H1 (cell line): ENCODE data around the gene WDR26. TPM values are rescaled to one million over a fixed set of nuclear protein-coding genes. Genes with fewer than 3 reads are reported as not detected.

Experiments used
- CTCF ChIA-PET: fragments of 300-600 bp; sonication (Branson Sonifier 250); formaldehyde crosslinking; loops from one replicate; lab custom pipeline; 2021; ENCODE audit not compliant: partially characterized antibody; lab: Charles Lee
- POLR2A ChIA-PET: fragments of 300-600 bp; sonication (Branson Sonifier 250); formaldehyde crosslinking; loops from one replicate; lab custom pipeline; 2021; ENCODE audit warnings: inconsistent platforms; ENCODE audit not compliant: partially characterized antibody; lab: Charles Lee
- DNase-seq, 2 experiments: peaks; one replicate each; pipeline versions ENCODE4 v3.0.0 to v3.0.0-alpha.2; 2010 to 2022; ENCODE audit warnings: low spot score in 2 of 2, low read depth in 1 of 2, mixed read lengths in 1 of 2
- FAIRE-seq: peaks from 2 replicates; lab custom pipeline; 2011; peaks lifted over from hg19 to GRCh38; lab: Jason Lieb, UNC
- H2AFZ ChIP-seq: 2 replicates; pipeline ENCODE4 v1.8.1; 2012; ENCODE audit warnings: low read length, inconsistent platforms
- H2AK5ac ChIP-seq: 2 replicates; pipeline ENCODE4 v1.6.1; 2013; ENCODE audit warnings: low read depth, low read length
- H2BK120ac ChIP-seq: replicated peaks from 2 replicates; pipeline ENCODE3; 2013; ENCODE audit warnings: low read depth, low read length, inconsistent platforms
- H2BK12ac ChIP-seq: 2 replicates; pipeline ENCODE4 v1.6.1; 2013; ENCODE audit warnings: low read depth, low read length
- H2BK15ac ChIP-seq: 2 replicates; pipeline ENCODE4 v1.6.1; 2013; ENCODE audit warnings: low read length
- H2BK20ac ChIP-seq: 2 replicates; pipeline ENCODE4 v1.6.1; 2013; ENCODE audit warnings: low read length
- H2BK5ac ChIP-seq: 2 replicates; pipeline ENCODE4 v1.6.1; 2013; ENCODE audit warnings: low read depth, low read length
- H3K14ac ChIP-seq: 2 replicates; pipeline ENCODE4 v1.6.1; 2013; ENCODE audit warnings: inconsistent platforms; ENCODE audit not compliant: insufficient read length
- H3K18ac ChIP-seq: 2 replicates; pipeline ENCODE4 v1.6.1; 2013; ENCODE audit warnings: low read length; ENCODE audit errors: extremely low read depth
- H3K23ac ChIP-seq: 2 replicates; pipeline ENCODE4 v1.6.1; 2013; ENCODE audit warnings: inconsistent platforms; ENCODE audit not compliant: insufficient read length
- H3K23me2 ChIP-seq: 2 replicates; pipeline ENCODE4 v1.6.1; 2013; ENCODE audit warnings: low read depth, low read length
- H3K27ac ChIP-seq: 2 replicates; pipeline ENCODE4 v1.6.1; 2011; ENCODE audit warnings: low read depth, low read length, inconsistent platforms
- H3K27me3 ChIP-seq, 4 experiments: replicated peaks in 1 of 4; 1 replicate in 1 of 4; 2 replicates in 3 of 4; pipeline versions ENCODE4 v1.6.1 to v1.8.1; 2011 to 2013; ENCODE audit warnings: low read length in 3 of 4, mild to moderate bottlenecking in 3 of 4, inconsistent platforms in 2 of 4, mixed read lengths in 2 of 4, moderate library complexity in 1 of 4; ENCODE audit not compliant: control insufficient read depth in 3 of 4, insufficient read depth in 3 of 4; ENCODE audit errors: extremely low read depth in 1 of 4
- H3K36me3 ChIP-seq, 4 experiments: 2 replicates each; pipeline versions ENCODE4 v1.6.1 to v1.8.1; 2011 to 2013; ENCODE audit warnings: mild to moderate bottlenecking in 4 of 4, low read length in 3 of 4, moderate library complexity in 2 of 4, control low read depth in 1 of 4, inconsistent platforms in 1 of 4; ENCODE audit not compliant: insufficient read depth in 4 of 4, control insufficient read depth in 2 of 4
- H3K4ac ChIP-seq: replicated peaks from 2 replicates; pipeline ENCODE3; 2013; ENCODE audit warnings: low read length, low read depth, mixed read lengths, inconsistent platforms; ENCODE audit not compliant: insufficient read length
- H3K4me1 ChIP-seq, 4 experiments: replicated peaks in 1 of 4; 1 replicate in 1 of 4; 2 replicates in 3 of 4; pipeline versions ENCODE4 v1.6.1 to v1.8.1; 2011 to 2013; ENCODE audit warnings: low read length in 3 of 4, inconsistent platforms in 2 of 4, mixed read lengths in 1 of 4; ENCODE audit not compliant: insufficient read depth in 4 of 4, control insufficient read depth in 3 of 4
- H3K4me2 ChIP-seq, 2 experiments: 2 replicates each; pipeline versions ENCODE4 v1.6.1 to v1.8.1; 2011 to 2013; ENCODE audit warnings: low read depth in 2 of 2, low read length in 2 of 2, control low read depth in 1 of 2, inconsistent platforms in 1 of 2, mild to moderate bottlenecking in 1 of 2; ENCODE audit not compliant: insufficient read depth in 1 of 2
- H3K4me3 ChIP-seq, 4 experiments: fragments of 200-600, 300-600 bp in 1 of 4; sonication (generic), shearing (Covaris generic), sonication (Bioruptor Twin) in 1 of 4; 2 replicates each; pipeline versions ENCODE4 v1.5.1 to v1.8.1; 2011 to 2016; ENCODE audit warnings: low read length in 4 of 4, low read depth in 3 of 4, control low read depth in 2 of 4, inconsistent platforms in 2 of 4, mild to moderate bottlenecking in 2 of 4, mixed read lengths in 1 of 4, moderate library complexity in 1 of 4; ENCODE audit not compliant: insufficient read depth in 2 of 4; ENCODE audit errors: extremely low read depth in 1 of 4
- H3K56ac ChIP-seq: replicated peaks from 2 replicates; pipeline ENCODE3; 2013; ENCODE audit warnings: low read depth, mild to moderate bottlenecking, mixed read lengths, low read length, inconsistent platforms; ENCODE audit not compliant: insufficient read length
- H3K79me1 ChIP-seq: 2 replicates; pipeline ENCODE4 v1.6.1; 2013; ENCODE audit warnings: low read depth, low read length, control low read depth
- H3K79me2 ChIP-seq, 2 experiments: 2 replicates each; pipeline versions ENCODE4 v1.6.1 to v1.8.1; 2012 to 2013; ENCODE audit warnings: low read length in 2 of 2, mild to moderate bottlenecking in 2 of 2, inconsistent platforms in 1 of 2; ENCODE audit not compliant: insufficient read depth in 2 of 2, control insufficient read depth in 1 of 2
- H3K9ac ChIP-seq, 4 experiments: replicated peaks in 1 of 4; 1 replicate in 1 of 4; 2 replicates in 3 of 4; pipeline versions ENCODE4 v1.6.1 to v1.8.1; 2011 to 2013; ENCODE audit warnings: low read depth in 3 of 4, low read length in 3 of 4, control low read depth in 2 of 4, mild to moderate bottlenecking in 2 of 4, moderate library complexity in 2 of 4, inconsistent platforms in 1 of 4; ENCODE audit errors: extremely low read depth in 1 of 4
- H3K9me3 ChIP-seq, 2 experiments: 2 replicates each; pipeline versions ENCODE4 v1.6.1 to v1.8.1; 2012 to 2013; ENCODE audit warnings: mild to moderate bottlenecking in 2 of 2, moderate library complexity in 2 of 2, control low read depth in 1 of 2, inconsistent platforms in 1 of 2, low read depth in 1 of 2, low read length in 1 of 2, mixed read lengths in 1 of 2; ENCODE audit not compliant: insufficient read depth in 2 of 2
- H4K20me1 ChIP-seq, 2 experiments: replicated peaks in 1 of 2; 2 replicates each; pipeline versions ENCODE3 to v1.8.1; 2011 to 2013; ENCODE audit warnings: inconsistent platforms in 2 of 2, low read length in 2 of 2, mild to moderate bottlenecking in 1 of 2; ENCODE audit not compliant: insufficient read depth in 2 of 2, control insufficient read depth in 1 of 2
- H4K5ac ChIP-seq: 2 replicates; pipeline ENCODE4 v1.6.1; 2013; ENCODE audit warnings: low read length, low read depth, mixed read lengths, inconsistent platforms; ENCODE audit not compliant: insufficient read length
- H4K8ac ChIP-seq: 2 replicates; pipeline ENCODE4 v1.8.0; 2013; ENCODE audit warnings: mild to moderate bottlenecking, moderate library complexity, low read length, inconsistent platforms; ENCODE audit not compliant: insufficient read depth; ENCODE audit errors: extremely low read depth
- H4K91ac ChIP-seq: replicated peaks from 2 replicates; pipeline ENCODE3; 2013; ENCODE audit warnings: low read length, mixed read lengths, inconsistent platforms; ENCODE audit not compliant: insufficient read length
- BACH1 ChIP-seq: IDR thresholded peaks from 2 replicates; pipeline ENCODE4 v1.6.1; 2012; ENCODE audit warnings: low read length, improper control_type of control experiment
- BRCA1 ChIP-seq: IDR thresholded peaks from 2 replicates; pipeline ENCODE4 v1.6.1; 2012; ENCODE audit warnings: low read depth, low read length, improper control_type of control experiment
- CEBPB ChIP-seq: IDR thresholded peaks from 2 replicates; pipeline ENCODE4 v1.6.1; 2012; ENCODE audit warnings: low read depth, low read length
- CHD1 ChIP-seq: IDR thresholded peaks from 2 replicates; pipeline ENCODE4 v1.6.1; 2012; ENCODE audit warnings: low read depth, low read length, improper control_type of control experiment
- E2F6 ChIP-seq: IDR thresholded peaks from 2 replicates; pipeline ENCODE4 v1.6.1; 2012; ENCODE audit warnings: inconsistent platforms
- EZH2 ChIP-seq: fragments of 200-600 bp; sonication (generic); IDR thresholded peaks from 2 replicates; pipeline ENCODE4 v1.7.1; 2012; ENCODE audit warnings: low read depth, mild to moderate bottlenecking, moderate library complexity, low read length, inconsistent platforms; ENCODE audit not compliant: severe bottlenecking
- GABPA ChIP-seq: IDR thresholded peaks from 2 replicates; pipeline ENCODE4 v1.6.1; 2011; ENCODE audit warnings: mild to moderate bottlenecking, low read length, moderate library complexity, borderline replicate concordance; ENCODE audit not compliant: insufficient read depth
- GTF2F1 ChIP-seq: IDR thresholded peaks from 2 replicates; pipeline ENCODE4 v1.6.1; 2012; ENCODE audit warnings: low read depth, low read length, improper control_type of control experiment, borderline replicate concordance
- HDAC2 ChIP-seq, 2 experiments: fragments of 300-600 bp in 1 of 2; sonication (generic) in 1 of 2; IDR thresholded peaks; 2 replicates each; pipeline ENCODE4 v1.6.1; 2011 to 2012; ENCODE audit warnings: low read depth in 2 of 2, low read length in 2 of 2, mild to moderate bottlenecking in 2 of 2, moderate library complexity in 2 of 2, borderline replicate concordance in 1 of 2, inconsistent platforms in 1 of 2
- KDM5A ChIP-seq: fragments of 200-600 bp; IDR thresholded peaks from 2 replicates; pipeline ENCODE4 v1.7.1; 2012; ENCODE audit warnings: mild to moderate bottlenecking, low read length, inconsistent platforms, mixed read lengths
- MAFK ChIP-seq: IDR thresholded peaks from 2 replicates; pipeline ENCODE4 v1.6.1; 2012; ENCODE audit warnings: low read depth, mild to moderate bottlenecking, improper control_type of control experiment, low read length
- POLR2A ChIP-seq, 2 experiments: IDR thresholded peaks; 1 replicate in 1 of 2; 2 replicates in 1 of 2; pipeline ENCODE4 v1.6.1; 2011; ENCODE audit warnings: low read depth in 2 of 2, low read length in 2 of 2, mild to moderate bottlenecking in 2 of 2; ENCODE audit errors: control extremely low read depth in 1 of 2
- POLR2AphosphoS5 ChIP-seq: IDR thresholded peaks from 2 replicates; pipeline ENCODE4 v1.6.1; 2011; ENCODE audit warnings: low read depth, low read length
- RFX5 ChIP-seq: IDR thresholded peaks from 2 replicates; pipeline ENCODE4 v1.6.1; 2011; ENCODE audit warnings: low read depth, low read length, improper control_type of control experiment, borderline replicate concordance
- SP4 ChIP-seq: IDR thresholded peaks from 2 replicates; pipeline ENCODE4 v1.6.1; 2012; ENCODE audit warnings: low read length, inconsistent platforms
- SRF ChIP-seq: IDR thresholded peaks from 2 replicates; pipeline ENCODE4 v1.6.1; 2011; ENCODE audit warnings: mild to moderate bottlenecking, low read depth, low read length, moderate library complexity
- WGBS, 2 experiments: shearing (Covaris generic) in 1 of 2; methylation state at CpG; one replicate each; pipeline versions ENCODE4 v1.1.6 to v1.1.7; 2013 to 2015; ENCODE audit warnings: low lambda C conversion rate in 2 of 2, mixed read lengths in 2 of 2, inconsistent platforms in 1 of 2, low coverage in 1 of 2, missing lambda C conversion rate in 1 of 2; ENCODE audit not compliant: insufficient replicate concordance in 2 of 2, insufficient coverage in 1 of 2, insufficient read length in 1 of 2; ENCODE audit errors: extremely low coverage in 1 of 2, missing lambda C conversion rate in 1 of 2; 5-methylcytosine and 5-hydroxymethylcytosine counted together
- polyA plus RNA-seq, 7 experiments: library from polyadenylated mRNA; depleted of rRNA in 3 of 7; stranded (reverse) in 5 of 7; unstranded in 2 of 7; fragments of >200 nt in 5 of 7; fragments of 200-250 nt in 2 of 7; gene quantifications; 1 replicate in 5 of 7; 2 replicates in 1 of 7; 4 replicates in 1 of 7; pipeline versions ENCODE4 v1.2.1 to v1.2.3, GENCODE V29; 2011 to 2013; ENCODE audit warnings: missing spikeins in 2 of 7, mixed read lengths in 2 of 7
- total RNA-seq: library from RNA; stranded (reverse); fragmentation: NEBNext Ultra II Directional; extraction: Animal tissue kit (Norgen Biotek cat#: 25700); gene quantifications from 2 replicates; pipeline ENCODE4 v1.2.1, GENCODE V29; 2021

The WDR26 gene
- total and polyA plus RNA-seq, 2 of the 8 experiments (the other 6 are each of a cell fraction or from before 2014, with no cell fraction given) = 18.0 to 72.5 TPM

- Histone ChIP-seq H3K36me3 (peaks cover 6 to 86% (median 47%) of the 10 kb centered on the region in 4 experiments), H3K79me2 (no peaks in the 10 kb centered on the region), H2BK20ac (no peak overlapping the region), H3K56ac (no peak overlapping the region), H3K27me3 (no peaks in the 10 kb centered on the region), H2BK15ac (no peak overlapping the region), H4K91ac (no peak overlapping the region), H4K5ac (no peak overlapping the region), H3K27ac (no peak overlapping the region), H3K4me2 (no peak overlapping the region), H3K14ac (no peak overlapping the region), H3K23me2 (no peaks in the 10 kb centered on the region), H2AK5ac (no peak overlapping the region), H3K4me1 (no peaks in the 10 kb centered on the region), H3K79me1 (no peaks in the 10 kb centered on the region), H2BK12ac (no peak overlapping the region), H3K23ac (no peak overlapping the region), H4K8ac (no peak overlapping the region), H3K4me3 (no peak overlapping the region), H3K9me3 (no peaks in the 10 kb centered on the region), H3K9ac (no peak overlapping the region), H4K20me1 (peaks cover 0 to 1% of the 10 kb centered on the region in 2 experiments), H2BK5ac (no peak overlapping the region), H2AFZ (no peak overlapping the region), H3K18ac (no peak overlapping the region), H2BK120ac (no peak overlapping the region), H3K4ac (no peak overlapping the region)
- ChIA-PET POLR2A (interaction anchor here (0.7 to 1.7 kb wide), 6 partner anchors 10 to 51 kb away, joined by 3 to 7 read pairs (median 4); partner anchors contain the start of gene CNIH4), CTCF (no interaction called here)
- DNase-seq (no peak), FAIRE-seq (no peak)
- WGBS, 2 experiments = 82% methylated on average over 1 of the region's 1 CpG; no CpG with 5 or more reads in 1 of the 2 experiments
- no peak for TF ChIP-seq KDM5A
- no peak for TF ChIP-seq BACH1
- TF ChIP-seq EZH2 = no peak
- no peak for TF ChIP-seq E2F6
- no peak for TF ChIP-seq CEBPB
- no peak for TF ChIP-seq GABPA
- no peak for TF ChIP-seq MAFK
- no peak for TF ChIP-seq RFX5
- TF ChIP-seq POLR2A (IDR thresholded peaks at IDR 0.05; ENCODE audit: control extremely low read depth in 1 of 2, low read depth in 2 of 2, low read length in 2 of 2) = no peak
- no peak for TF ChIP-seq HDAC2 (IDR thresholded peaks at IDR 0.05; ENCODE audit: borderline replicate concordance in 1 of 2, low read depth in 2 of 2, low read length in 2 of 2)
- no peak for TF ChIP-seq BRCA1
- no peak for TF ChIP-seq POLR2AphosphoS5
- no peak for TF ChIP-seq GTF2F1
- no peak for TF ChIP-seq SRF
- no peak for TF ChIP-seq CHD1
- TF ChIP-seq SP4 = no peak
Observed at GRCh38 chr1:224408294-224408590, 26.4 kb downstream of the WDR26 start.
